Right lobe of liver (tissue), 4 donors: ENCODE measurements around the gene RPL39.

Experiments used
- CTCF ChIP-seq, 4 donors: fragments of 200-600 bp in 3 of 4; fragments of 450-650 bp in 1 of 4; IDR thresholded peaks; one replicate each; pipeline versions ENCODE4 v1.5.1 to v1.8.0; 2016 to 2022; ENCODE audit warnings: antibody characterized with exemption in 4 of 4, mild to moderate bottlenecking in 2 of 4
- POLR2A ChIP-seq: fragments of 450-650 bp; IDR thresholded peaks from one replicate; pipeline ENCODE4 v1.6.1; 2017; ENCODE audit warnings: antibody characterized with exemption, mild to moderate bottlenecking
- donor health status: DM: no; HTN: no; CAD: no.
- donor health status: DM: no; HTN: no; CAD: no.
- donor health status: DM: no; HTN: yes; CAD: no.

- TF ChIP-seq POLR2A (no peak), CTCF (IDR thresholded peaks at IDR 0.05) (no peak)
Measured at GRCh38 chrX:119775517-119776238, 15.8 kb downstream of the RPL39 start.
